Mucosa of descending colon (tissue), 3 donors: Measurements from ENCODE around the gene KRTAP22-1. TPM values are rescaled to one million over a fixed set of nuclear protein-coding genes. Genes with fewer than 3 reads are reported as not detected.

Experiments used
- ATAC-seq: fragments of 200-7000 bp; cut with Tn5 transposase; one replicate; pipeline ENCODE4 v1.9.1; 2020; ENCODE audit warnings: mild to moderate bottlenecking, moderate library complexity
- DNase-seq, 3 donors: peaks; one replicate each; pipeline ENCODE4 v3.0.0-alpha.2; 2020
- H3K36me3 ChIP-seq: fragments of 200-600 bp; one replicate; pipeline ENCODE4 v1.8.0; 2021; ENCODE audit warnings: low read depth, mild to moderate bottlenecking
- H3K4me1 ChIP-seq: fragments of 200-600 bp; one replicate; pipeline ENCODE4 v1.8.0; 2021; ENCODE audit warnings: low read depth, mild to moderate bottlenecking
- H3K4me3 ChIP-seq: fragments of 200-600 bp; one replicate; pipeline ENCODE4 v1.8.0; 2021; ENCODE audit warnings: mild to moderate bottlenecking
- H3K9me3 ChIP-seq: fragments of 200-600 bp; one replicate; pipeline ENCODE4 v1.8.0; 2021; ENCODE audit warnings: mild to moderate bottlenecking
- CTCF ChIP-seq: fragments of 200-600 bp; IDR thresholded peaks from one replicate; pipeline ENCODE4 v1.8.0; 2022; ENCODE audit warnings: antibody characterized with exemption, mild to moderate bottlenecking
- intact Hi-C, 2 donors: fragments of 100-400 bp; cut with DNase I in 1 of 2; cut with micrococcal nuclease in 1 of 2; formaldehyde crosslinking; loops; one replicate each; pipeline versions ENCODE4 v1.11.0 to v1.11.1; 2022; cut with DNase I, micrococcal nuclease
- total RNA-seq, 3 donors: library from RNA; stranded (reverse); fragmentation: NEBNext Ultra II Directional in 2 of 3; extraction: Animal tissue kit (Norgen Biotek cat#: 25700) in 2 of 3; gene quantifications; one replicate each; pipeline versions ENCODE4 v1.2.1 to v1.2.4, GENCODE V29; 2021 to 2023
- donor health status: DM: no; HTN: no; CAD: no; lungs with moderate emphysema.
- donor health status: DM: no; HTN: no; CAD: no.
- donor health status: DM: no; HTN: yes; CAD: no.

The KRTAP22-1 gene
- total RNA-seq, 3 donors from 2014 or later = not detected

DNA sequence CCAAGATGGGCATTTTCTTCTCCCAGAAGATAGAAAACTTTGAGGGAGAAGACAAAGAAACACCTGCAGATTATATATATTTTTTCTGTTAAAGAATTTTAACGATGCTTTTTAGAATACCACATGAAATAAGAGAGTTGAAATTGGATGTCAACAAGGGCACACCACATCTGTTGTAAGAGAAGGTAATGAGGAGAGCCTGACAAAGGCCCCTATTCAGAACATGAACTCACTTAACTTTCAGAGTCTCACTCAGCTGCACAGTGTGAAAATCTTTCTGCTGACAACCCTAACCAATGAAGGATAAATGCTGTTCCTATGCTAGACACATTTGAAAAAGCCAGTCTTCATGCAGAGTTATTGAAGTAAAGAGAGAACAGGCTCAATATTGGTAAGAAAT, 18.0 kb upstream of the KRTAP22-1 start:
- DNase-seq (no peak), ATAC-seq (no peak)
- Histone ChIP-seq H3K4me1 (no peaks in the 10 kb centered on the region), H3K36me3 (no peaks in the 10 kb centered on the region), H3K9me3 (peaks cover 42% of the 10 kb centered on the region), H3K4me3 (no peak overlapping the region)
- TF ChIP-seq CTCF = no peak
- intact Hi-C loops = no loop called here

DNA sequence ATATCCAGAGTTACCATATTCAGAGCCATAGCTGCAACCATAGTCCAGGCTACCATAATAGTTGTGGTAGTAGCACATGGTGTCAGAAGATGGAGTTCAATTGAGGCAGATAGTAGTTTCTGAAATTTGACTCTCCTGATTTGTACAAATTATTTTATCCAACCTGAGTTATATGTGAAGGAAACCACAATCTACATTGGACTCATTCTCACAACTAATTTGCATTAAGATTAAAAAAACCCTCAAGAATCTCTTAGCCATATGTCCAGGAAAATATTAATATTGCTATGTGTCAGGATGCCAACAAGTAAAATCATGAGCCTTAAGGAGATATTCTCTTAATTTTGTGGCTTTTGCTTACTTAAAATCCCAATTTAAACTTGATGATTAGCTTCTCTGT, 10.6 kb upstream of the KRTAP22-1 start, which contains the start of gene KRTAP22-2:
KRTAP22-2 (minus strand) TSS at position 101 of the 400 bp plus-strand sequence.
- intact Hi-C loops = no loop called here
- no peak for DNase-seq
- no peak for TF ChIP-seq CTCF
- ATAC-seq = no peak
- no peak within 1 kb of the TSS for H3K4me3 ChIP-seq
- H3K4me1 ChIP-seq = no peaks in the 10 kb centered on the region
- H3K9me3 ChIP-seq = peaks cover 44% of the 10 kb centered on the region
- H3K36me3 ChIP-seq = no peaks in the 10 kb centered on the region

DNA sequence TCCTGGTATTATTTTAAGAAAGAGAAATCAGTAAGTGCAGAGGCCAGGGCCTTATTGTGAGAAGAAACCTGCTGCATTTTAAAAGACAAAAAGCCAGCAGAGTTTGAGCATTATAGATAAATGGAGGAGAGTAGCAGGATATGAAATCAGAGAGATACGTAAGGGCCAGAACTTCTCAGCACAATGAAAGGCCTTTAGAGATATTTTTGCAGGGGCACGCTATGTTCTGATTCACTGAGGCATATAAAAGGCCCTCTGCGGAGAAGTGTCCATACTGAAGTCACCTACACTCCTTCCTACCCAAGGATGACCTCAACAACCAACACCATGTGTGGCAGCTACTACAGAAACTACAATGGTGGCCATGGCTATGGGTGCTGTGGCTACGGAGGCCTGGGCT, 8.7 kb upstream of the KRTAP22-1 start, which contains the start of gene KRTAP6-3:
KRTAP6-3 (plus strand) TSS at position 301 of the 400 bp plus-strand sequence; CDS start at position 307, 6 bp downstream.
- intact Hi-C loops = no loop called here
- DNase-seq (no peak), ATAC-seq (no peak)
- TF ChIP-seq CTCF = no peak
- peaks cover 44% of the 10 kb centered on the region for H3K9me3 ChIP-seq
- H3K4me3 ChIP-seq = no peak within 1 kb of the TSS
- H3K36me3 ChIP-seq = no peaks in the 10 kb centered on the region
- no peaks in the 10 kb centered on the region for H3K4me1 ChIP-seq

GRCh38 chr21:30598802-30599201, 2.1 kb upstream of the KRTAP22-1 start, which contains the start of gene KRTAP6-2:
TSS of gene KRTAP6-2 (minus strand) at chr21:30598902. CDS start at chr21:30598874, 28 bp downstream.
- no peak for TF ChIP-seq CTCF
- Histone ChIP-seq H3K4me3 (no peak within 1 kb of the TSS), H3K4me1 (no peaks in the 10 kb centered on the region), H3K9me3 (peaks cover 45% of the 10 kb centered on the region), H3K36me3 (no peaks in the 10 kb centered on the region)
- intact Hi-C loops = no loop called here
- ATAC-seq (no peak), DNase-seq (no peak)

GRCh38 chr21:30605968-30606367, 5.1 kb downstream of the KRTAP22-1 start:
- no peak overlapping the region for H3K4me3 ChIP-seq
- peaks cover 48% of the 10 kb centered on the region for H3K9me3 ChIP-seq
- TF ChIP-seq CTCF = no peak
- intact Hi-C loops = no loop called here
- no peaks in the 10 kb centered on the region for H3K36me3 ChIP-seq
- H3K4me1 ChIP-seq = no peaks in the 10 kb centered on the region
- no peak for DNase-seq
- no peak for ATAC-seq

DNA sequence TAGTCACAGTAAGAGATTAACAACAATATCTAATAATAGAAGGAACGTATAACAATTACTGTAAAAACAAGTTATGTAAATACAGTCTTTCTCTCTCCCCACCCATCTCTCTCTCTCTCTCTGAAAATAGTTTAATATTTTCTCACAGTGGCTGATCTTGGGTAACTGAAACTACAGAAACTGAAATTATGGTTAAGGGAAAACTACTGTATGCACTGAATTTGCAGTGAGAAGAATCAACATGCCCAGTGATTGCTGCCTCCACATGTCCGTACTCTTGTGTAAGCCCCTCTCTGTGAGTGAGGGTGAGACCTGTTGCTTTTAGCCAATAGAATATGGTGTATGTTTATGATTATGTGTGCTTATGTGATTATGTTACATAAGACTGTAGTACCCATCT, 11.2 kb downstream of the KRTAP22-1 start:
- intact Hi-C loops = no loop called here
- DNase-seq (no peak), ATAC-seq (no peak)
- Histone ChIP-seq H3K9me3 (peaks cover 53% of the 10 kb centered on the region), H3K36me3 (no peaks in the 10 kb centered on the region), H3K4me3 (no peak overlapping the region), H3K4me1 (no peaks in the 10 kb centered on the region)
- no peak for TF ChIP-seq CTCF
